HepG2 (cell line): ENCODE measurements around the gene VAT1L. TPM values are rescaled to one million over a fixed set of nuclear protein-coding genes. Genes with fewer than 3 reads are reported as not detected.

ENCODE experiments used
- ATAC-seq: fragments of 200-7000 bp; cut with Tn5 transposase; 3 replicates; pipeline ENCODE4 v1.9.1; 2020; ENCODE audit warnings: mild to moderate bottlenecking, moderate library complexity
- BruUV-seq: library from RNA; stranded (reverse); fragments of 400-500 nt; replicated peaks from 2 replicates; lab custom pipeline; 2021; lab: Mats Ljungman, UMichigan
- CTCF ChIA-PET: fragments of 300-600 bp; formaldehyde crosslinking; extraction: SDS; loops from one replicate; lab custom pipeline; 2021; ENCODE audit warnings: low total read pairs, inconsistent platforms, low intra/inter-chr PET ratio; lab: Yijun Ruan, JAX
- POLR2A ChIA-PET: fragments of 350-600 bp; sonication (Branson Sonifier 250); formaldehyde crosslinking; loops from one replicate; lab custom pipeline; 2020; ENCODE audit warnings: antibody characterized with exemption, inconsistent platforms; lab: Yijun Ruan, JAX
- DNase-seq: peaks from one replicate; pipeline ENCODE4 v3.0.0-alpha.2; 2015; ENCODE audit warnings: low spot score
- FAIRE-seq: peaks from 3 replicates; lab custom pipeline; 2011; peaks lifted over from hg19 to GRCh38; lab: Jason Lieb, UNC
- H2AFZ ChIP-seq: one replicate; pipeline ENCODE4 v1.6.1; 2011; ENCODE audit warnings: low read length, inconsistent platforms
- H3K27ac ChIP-seq: fragments of 300-600 bp; 3 replicates; pipeline ENCODE4 v1.8.0; 2011; ENCODE audit warnings: mixed run types, mild to moderate bottlenecking, mixed read lengths, low read length, inconsistent platforms; ENCODE audit not compliant: insufficient read depth; ENCODE audit errors: extremely low read length
- H3K27me3 ChIP-seq, 2 experiments: fragments of 200-600 bp in 1 of 2; 2 replicates in 1 of 2; 3 replicates in 1 of 2; pipeline versions ENCODE4 v1.6.0 to v1.8.0; 2011; ENCODE audit warnings: low read length in 2 of 2, mild to moderate bottlenecking in 2 of 2, moderate library complexity in 2 of 2, inconsistent platforms in 1 of 2; ENCODE audit not compliant: insufficient read depth in 2 of 2, control insufficient read depth in 1 of 2
- H3K36me3 ChIP-seq, 2 experiments: fragments of 200-600 bp in 1 of 2; replicated peaks in 1 of 2; 2 replicates in 1 of 2; 3 replicates in 1 of 2; pipeline versions ENCODE4 v1.5.1 to v1.8.0; 2011; ENCODE audit warnings: low read length in 2 of 2, inconsistent platforms in 1 of 2; ENCODE audit not compliant: insufficient read depth in 2 of 2, control insufficient read depth in 1 of 2
- H3K4me1 ChIP-seq: 2 replicates; pipeline ENCODE4 v1.5.1; 2012; ENCODE audit warnings: low read length, inconsistent platforms; ENCODE audit not compliant: insufficient read depth
- H3K4me2 ChIP-seq: 2 replicates; pipeline ENCODE4 v1.6.0; 2011; ENCODE audit warnings: low read depth, low read length, inconsistent platforms
- H3K4me3 ChIP-seq, 3 experiments: fragments of 200-600 bp in 1 of 3; sonication (generic), shearing (Covaris generic) in 1 of 3; replicated peaks in 1 of 3; 2 replicates each; pipeline ENCODE4 v1.5.1; 2011 to 2016; ENCODE audit warnings: low read length in 3 of 3, inconsistent platforms in 2 of 3, low read depth in 2 of 3, mild to moderate bottlenecking in 2 of 3, control low read depth in 1 of 3, mixed read lengths in 1 of 3; ENCODE audit not compliant: insufficient read depth in 1 of 3
- H3K79me2 ChIP-seq: one replicate; pipeline ENCODE4 v1.6.1; 2011; ENCODE audit warnings: low read length, inconsistent platforms; ENCODE audit not compliant: insufficient read depth
- H3K9ac ChIP-seq: 2 replicates; pipeline ENCODE4 v1.6.0; 2011; ENCODE audit warnings: mild to moderate bottlenecking, low read depth, low read length, inconsistent platforms; ENCODE audit not compliant: insufficient read depth
- H3K9me3 ChIP-seq: 2 replicates; pipeline ENCODE4 v1.5.1; 2012; ENCODE audit warnings: mild to moderate bottlenecking, low read length
- H4K20me1 ChIP-seq: 2 replicates; pipeline ENCODE4 v1.6.0; 2011; ENCODE audit warnings: inconsistent platforms, mild to moderate bottlenecking, low read length, moderate library complexity; ENCODE audit not compliant: insufficient read depth
- BRCA1 ChIP-seq: sonication (generic); formaldehyde crosslinking; IDR thresholded peaks from 2 replicates; pipeline ENCODE4 v1.4.0; 2020; ENCODE audit warnings: missing genetic modification reagents
- EED ChIP-seq: sonication (generic); formaldehyde crosslinking; IDR thresholded peaks from 2 replicates; pipeline ENCODE4 v1.5.0; 2020; ENCODE audit warnings: mild to moderate bottlenecking, missing genetic modification reagents
- ELF3 ChIP-seq: IDR thresholded peaks from 2 replicates; pipeline ENCODE4 v1.6.1; 2016; ENCODE audit warnings: missing genetic modification reagents, missing compliant biosample characterization
- JUN ChIP-seq: sonication (generic); formaldehyde crosslinking; IDR thresholded peaks from 2 replicates; pipeline ENCODE4 v1.4.0; 2020; ENCODE audit warnings: mild to moderate bottlenecking, missing genetic modification reagents
- KDM4B ChIP-seq: sonication (generic); formaldehyde crosslinking; IDR thresholded peaks from 2 replicates; pipeline ENCODE4 v1.4.0; 2020; ENCODE audit warnings: missing genetic modification reagents
- LCORL ChIP-seq, 2 experiments: fragments of 450-650 bp in 1 of 2; sonication (generic) in 1 of 2; formaldehyde crosslinking in 1 of 2; IDR thresholded peaks; 2 replicates each; pipeline versions ENCODE4 v1.5.0 to v1.6.1; 2017 to 2020; ENCODE audit warnings: antibody characterized with exemption in 1 of 2, missing genetic modification reagents in 1 of 2
- NONO ChIP-seq, 2 experiments: fragments of 450-650 bp in 1 of 2; sonication (generic) in 1 of 2; formaldehyde crosslinking in 1 of 2; IDR thresholded peaks in 1 of 2; conservative IDR thresholded peaks in 1 of 2; 2 replicates each; pipeline versions ENCODE4 v1.6.1 to v1.8.0; 2017 to 2022; ENCODE audit warnings: mild to moderate bottlenecking in 1 of 2, missing genetic modification reagents in 1 of 2, moderate library complexity in 1 of 2
- POLR2A ChIP-seq, 2 experiments: IDR thresholded peaks; 2 replicates each; pipeline ENCODE4 v1.6.1; 2011; ENCODE audit warnings: low read depth in 2 of 2, low read length in 2 of 2, mild to moderate bottlenecking in 1 of 2, moderate library complexity in 1 of 2; ENCODE audit not compliant: insufficient read depth in 1 of 2
- SNAPC5 ChIP-seq: sonication (generic); formaldehyde crosslinking; IDR thresholded peaks from 2 replicates; pipeline ENCODE4 v1.8.1; 2023; ENCODE audit warnings: mild to moderate bottlenecking, missing genetic modification reagents, borderline replicate concordance
- YY1 ChIP-seq: IDR thresholded peaks from 2 replicates; pipeline ENCODE4 v1.6.1; 2011; ENCODE audit warnings: low read length, low read depth, moderate library complexity, mild to moderate bottlenecking; ENCODE audit not compliant: insufficient read depth, insufficient replicate concordance
- ZFP1 ChIP-seq: IDR thresholded peaks from 2 replicates; pipeline ENCODE4 v1.6.1; 2016
- ZNF503 ChIP-seq: sonication (generic); formaldehyde crosslinking; IDR thresholded peaks from 2 replicates; pipeline ENCODE4 v1.4.0; 2020; ENCODE audit warnings: missing genetic modification reagents
- ZNF629 ChIP-seq: sonication (generic); formaldehyde crosslinking; conservative IDR thresholded peaks from 2 replicates; pipeline ENCODE4 v1.5.0; 2020; ENCODE audit warnings: missing genetic modification reagents
- ZNF768 ChIP-seq: sonication (generic); formaldehyde crosslinking; IDR thresholded peaks from 2 replicates; pipeline ENCODE4 v1.4.0; 2020; ENCODE audit warnings: missing genetic modification reagents
- ZSCAN20 ChIP-seq: sonication (generic); formaldehyde crosslinking; IDR thresholded peaks from 2 replicates; pipeline ENCODE4 v1.4.0; 2020; ENCODE audit warnings: missing genetic modification reagents, mild to moderate bottlenecking, borderline replicate concordance
- ZSCAN31 ChIP-seq: sonication (generic); formaldehyde crosslinking; IDR thresholded peaks from 2 replicates; pipeline ENCODE4 v1.5.0; 2020; ENCODE audit warnings: low read depth, mild to moderate bottlenecking, missing genetic modification reagents
- WGBS: methylation state at CpG from one replicate; pipeline ENCODE4 v1.1.6; 2017; ENCODE audit warnings: low lambda C conversion rate; 5-methylcytosine and 5-hydroxymethylcytosine counted together
- in situ Hi-C: cut with HindIII; loops from 2 replicates; pipeline ENCODE4 v1.10.0; 2017; ENCODE audit warnings: low pct_unique_long_range_greater_than_20kb; ENCODE audit not compliant: extremely low pct_ligation_motif_present
- intact Hi-C: fragments of 100-400 bp; cut with micrococcal nuclease; formaldehyde crosslinking; loops from one replicate; pipeline ENCODE4 v1.10.0; 2022; ENCODE audit not compliant: unreplicated experiment
- polyA plus RNA-seq, 8 experiments: library from polyadenylated mRNA; depleted of rRNA in 3 of 8; stranded (reverse) in 7 of 8; unstranded in 1 of 8; fragments of >200 nt; fragmentation: Illumina TruSeq in 4 of 8; extraction: Trizol in 4 of 8; gene quantifications; 2 replicates each; pipeline versions ENCODE4 v1.2.1 to v1.2.3, GENCODE V29; 2011 to 2016; ENCODE audit warnings: low read depth in 4 of 8, missing spikeins in 1 of 8, mixed read lengths in 1 of 8; ENCODE audit not compliant: insufficient read depth in 1 of 8
- total RNA-seq, 5 experiments: library from RNA; depleted of rRNA; stranded (reverse); fragments of >200 nt; fragmentation: Illumina TruSeq; extraction: Trizol; gene quantifications; 2 replicates each; pipeline ENCODE4 v1.2.3, GENCODE V29; 2016; ENCODE audit warnings: low read depth in 1 of 5
- TF ChIP-seq, protein P1 (sequence below): sonication (generic); formaldehyde crosslinking; IDR thresholded peaks from 2 replicates; pipeline ENCODE4 v1.4.0; 2020; ENCODE audit warnings: missing genetic modification reagents
- TF ChIP-seq, protein P2 (sequence below): sonication (generic); formaldehyde crosslinking; IDR thresholded peaks from 2 replicates; pipeline ENCODE4 v1.5.0; 2020; ENCODE audit warnings: missing genetic modification reagents

The VAT1L gene
- total and polyA plus RNA-seq, 2 of the 13 experiments (the other 11 are each of a cell fraction or from before 2014, with no cell fraction given), result not detected

- no peaks in the 10 kb centered on the region for H3K9me3 ChIP-seq
- no peak overlapping the region for H3K4me2 ChIP-seq
- H3K4me1 ChIP-seq, result peaks cover 6% of the 10 kb centered on the region
- no peak overlapping the region for H3K9ac ChIP-seq
- no peak for DNase-seq
- POLR2A ChIA-PET, result no interaction called here
- no peak for FAIRE-seq
- TF ChIP-seq ZNF768 (CRISPR knock-in tag) (no peak), KDM4B (CRISPR knock-in tag) (no peak), NONO (IDR thresholded peaks at IDR 0.05) (no peak), NONO (CRISPR knock-in tag; conservative IDR thresholded peaks at IDR 0.05) (no peak), SNAPC5 (CRISPR knock-in tag) (no peak), ZSCAN20 (no peak), POLR2A (IDR thresholded peaks at IDR 0.05; ENCODE audit: insufficient read depth in 1 of 2, low read depth in 2 of 2, low read length in 2 of 2) (no peak), JUN (no peak), YY1 (no peak), ELF3 (CRISPR knock-in tag) (no peak), ZSCAN31 (CRISPR knock-in tag) (no peak), ZNF503 (CRISPR knock-in tag) (no peak), BRCA1 (CRISPR knock-in tag) (no peak), ZNF629 (CRISPR knock-in tag) (no peak), EED (CRISPR knock-in tag) (no peak), LCORL (IDR thresholded peaks at IDR 0.05) (no peak), LCORL (CRISPR knock-in tag; IDR thresholded peaks at IDR 0.05) (no peak), ZFP1 (CRISPR knock-in tag) (no peak)
- TF ChIP-seq, protein P1, sequence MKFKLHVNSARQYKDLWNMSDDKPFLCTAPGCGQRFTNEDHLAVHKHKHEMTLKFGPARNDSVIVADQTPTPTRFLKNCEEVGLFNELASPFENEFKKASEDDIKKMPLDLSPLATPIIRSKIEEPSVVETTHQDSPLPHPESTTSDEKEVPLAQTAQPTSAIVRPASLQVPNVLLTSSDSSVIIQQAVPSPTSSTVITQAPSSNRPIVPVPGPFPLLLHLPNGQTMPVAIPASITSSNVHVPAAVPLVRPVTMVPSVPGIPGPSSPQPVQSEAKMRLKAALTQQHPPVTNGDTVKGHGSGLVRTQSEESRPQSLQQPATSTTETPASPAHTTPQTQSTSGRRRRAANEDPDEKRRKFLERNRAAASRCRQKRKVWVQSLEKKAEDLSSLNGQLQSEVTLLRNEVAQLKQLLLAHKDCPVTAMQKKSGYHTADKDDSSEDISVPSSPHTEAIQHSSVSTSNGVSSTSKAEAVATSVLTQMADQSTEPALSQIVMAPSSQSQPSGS (CRISPR knock-in tag), result no peak
- TF ChIP-seq, protein P2, sequence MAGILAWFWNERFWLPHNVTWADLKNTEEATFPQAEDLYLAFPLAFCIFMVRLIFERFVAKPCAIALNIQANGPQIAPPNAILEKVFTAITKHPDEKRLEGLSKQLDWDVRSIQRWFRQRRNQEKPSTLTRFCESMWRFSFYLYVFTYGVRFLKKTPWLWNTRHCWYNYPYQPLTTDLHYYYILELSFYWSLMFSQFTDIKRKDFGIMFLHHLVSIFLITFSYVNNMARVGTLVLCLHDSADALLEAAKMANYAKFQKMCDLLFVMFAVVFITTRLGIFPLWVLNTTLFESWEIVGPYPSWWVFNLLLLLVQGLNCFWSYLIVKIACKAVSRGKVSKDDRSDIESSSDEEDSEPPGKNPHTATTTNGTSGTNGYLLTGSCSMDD (CRISPR knock-in tag), result no peak
- no peak overlapping the region for H3K4me3 ChIP-seq
- CTCF ChIA-PET, result no interaction called here
- H3K79me2 ChIP-seq, result no peaks in the 10 kb centered on the region
- 15% methylated on average over 2 of the region's 2 CpGs for WGBS
- no peaks in the 10 kb centered on the region for H3K36me3 ChIP-seq
- H3K27me3 ChIP-seq, result peaks cover 4 to 48% of the 10 kb centered on the region in 2 experiments; a peak in 4 of 5 replicates
- ATAC-seq, result no peak
- no peak overlapping the region for H3K27ac ChIP-seq
- in situ Hi-C loops, result loop anchor here (25.0 kb wide), 1 partner anchor 175 kb away; no protein-coding TSS in a partner anchor
- intact Hi-C loops, result no loop called here
- H4K20me1 ChIP-seq, result no peaks in the 10 kb centered on the region
- no peak overlapping the region for H2AFZ ChIP-seq
- BruUV-seq, result no TSS peak
Observed at GRCh38 chr16:77787452-77787851, 912 bp upstream of the VAT1L start.
